Renal cortex interstitium (tissue), 11 donors: Measurements from ENCODE around the gene ATPAF2. TPM values are rescaled to one million over a fixed set of nuclear protein-coding genes. Genes with fewer than 3 reads are reported as not detected.

Experiments used
- DNase-seq, 11 donors: peaks; one replicate each; pipeline ENCODE4 v3.0.0-alpha.2; 2013; ENCODE audit warnings: low read depth in 9 of 11, low spot score in 4 of 11; ENCODE audit errors: extremely low read depth in 1 of 11
- polyA plus RNA-seq, 3 donors: library from polyadenylated mRNA; unstranded; fragments of 120-200 nt; gene quantifications; one replicate each; pipeline ENCODE4 v1.2.1, GENCODE V29; 2013; ENCODE audit not compliant: insufficient read length in 3 of 3

ATPAF2 gene
- polyA plus RNA-seq, 3 donors, result 19.4 to 27.9 (median 24.2) TPM

DNA sequence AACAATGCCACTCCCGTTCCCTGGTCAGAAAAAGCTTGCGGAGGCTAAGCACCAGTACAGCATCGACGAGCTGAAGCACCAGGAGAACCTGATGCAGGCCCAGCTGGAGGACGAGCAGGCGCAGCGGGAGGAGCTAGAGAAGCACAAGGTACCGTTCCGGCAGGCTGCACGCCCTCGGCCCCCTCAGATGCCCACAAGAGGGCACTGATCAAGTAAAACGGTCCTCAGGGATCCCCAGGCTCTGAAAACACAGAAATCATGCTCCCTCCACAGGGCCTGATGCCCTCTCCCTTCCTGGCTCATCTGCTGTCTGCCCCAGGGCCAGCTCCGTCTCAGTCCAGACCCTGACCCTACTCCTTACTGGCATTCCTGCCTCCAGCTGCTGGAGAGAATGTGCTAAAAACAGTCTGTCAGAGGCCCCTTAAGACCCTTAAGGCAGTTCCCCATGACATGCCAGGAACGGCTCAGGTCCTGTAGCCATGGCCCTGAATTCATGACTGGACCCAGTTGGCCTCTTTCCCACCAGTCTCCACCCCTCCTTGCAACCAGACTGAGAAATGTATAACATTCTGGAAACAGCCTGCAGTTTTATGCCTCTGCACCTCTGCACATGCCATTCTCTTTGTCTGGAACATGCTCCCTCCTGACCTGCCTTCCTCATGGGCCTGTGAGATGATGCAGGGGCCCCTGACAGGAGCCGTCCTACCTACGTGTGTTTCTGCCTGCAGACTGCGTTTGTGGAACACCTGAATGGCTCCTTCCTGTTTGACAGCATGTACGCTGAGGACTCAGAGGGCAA lies 44.5 kb downstream of the ATPAF2 start:
- DNase-seq, result no peak

DNA sequence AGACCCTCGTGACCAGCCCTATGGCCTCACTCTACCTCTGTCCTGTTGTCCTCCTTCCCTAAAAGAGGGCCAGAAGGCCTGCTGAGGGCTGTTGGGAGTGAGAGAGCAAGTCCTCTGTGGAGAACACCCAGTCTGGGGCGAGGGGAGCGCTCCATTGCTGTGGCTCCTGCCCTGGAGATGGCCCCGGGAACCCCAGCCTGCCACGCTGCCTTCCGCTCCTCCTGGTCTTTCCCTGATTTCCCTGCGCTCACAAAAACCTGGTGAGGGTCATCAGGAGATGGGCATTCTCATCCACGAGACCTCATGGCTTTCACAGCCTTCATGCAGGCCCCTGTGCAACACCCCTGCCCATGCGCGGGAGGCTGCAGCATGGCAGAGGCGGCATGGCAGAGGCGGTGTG lies 45.1 kb downstream of the ATPAF2 start:
- no peak for DNase-seq

DNA sequence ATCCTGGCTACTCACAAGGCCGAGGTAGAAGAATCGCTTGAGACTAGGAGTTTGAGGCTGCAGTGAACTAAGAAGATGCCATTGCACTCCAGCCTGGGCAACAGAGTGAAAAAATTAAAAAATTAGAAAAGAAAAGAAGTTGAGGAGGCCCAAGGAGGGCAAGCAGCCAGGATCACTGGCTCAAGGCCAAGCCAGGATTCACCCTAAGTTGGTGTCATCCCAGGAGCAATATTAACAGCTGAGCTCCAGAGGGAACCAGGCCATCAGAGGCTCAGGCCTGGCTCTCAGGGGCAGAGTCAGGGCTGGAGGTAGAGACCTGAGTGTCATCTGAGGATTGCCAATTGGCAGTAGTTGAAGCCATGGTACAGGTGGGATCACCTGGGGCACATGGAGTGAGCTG lies 45.6 kb downstream of the ATPAF2 start:
- DNase-seq, result no peak

DNA sequence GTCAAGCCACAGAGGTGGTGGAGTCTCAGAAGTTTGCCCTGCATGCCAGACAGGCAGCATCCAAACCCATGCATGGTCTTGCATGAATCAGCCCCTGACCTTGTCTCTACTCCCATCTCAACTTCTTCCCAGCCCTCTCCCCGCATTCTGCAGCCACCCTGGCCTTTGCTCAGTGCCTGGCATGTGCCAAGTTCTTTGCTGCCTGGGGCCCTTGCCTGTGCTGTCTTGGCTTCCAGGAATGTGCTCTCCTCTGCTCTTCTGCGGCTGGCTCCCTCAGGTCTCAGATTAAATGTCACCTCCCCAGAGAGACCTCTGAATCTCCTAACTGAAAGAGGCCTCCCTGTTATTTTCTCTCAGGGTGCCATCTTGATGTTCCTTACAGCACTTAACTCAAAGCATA lies 48.7 kb downstream of the ATPAF2 start:
- DNase-seq, result no peak

DNA sequence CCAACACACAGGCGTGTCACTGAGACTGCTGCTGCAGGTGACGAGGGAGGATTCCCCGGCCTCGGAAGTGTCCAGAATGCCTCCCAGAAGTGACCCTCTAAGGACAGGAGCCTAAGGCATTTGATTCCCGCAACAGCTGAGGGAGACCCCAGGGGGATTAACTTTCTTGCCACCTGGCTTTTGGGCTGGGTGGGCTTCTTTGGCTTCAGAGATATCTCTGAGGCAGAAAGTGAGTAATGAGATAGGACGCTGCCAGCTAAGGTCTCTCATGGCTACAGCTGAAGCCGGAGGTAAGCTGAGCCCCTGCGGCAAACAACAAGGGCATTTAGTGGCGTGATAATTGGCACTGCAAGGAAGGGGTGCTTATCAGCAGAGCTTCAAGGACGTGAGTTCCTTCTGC lies 49.4 kb downstream of the ATPAF2 start:
- DNase-seq, result no peak

DNA sequence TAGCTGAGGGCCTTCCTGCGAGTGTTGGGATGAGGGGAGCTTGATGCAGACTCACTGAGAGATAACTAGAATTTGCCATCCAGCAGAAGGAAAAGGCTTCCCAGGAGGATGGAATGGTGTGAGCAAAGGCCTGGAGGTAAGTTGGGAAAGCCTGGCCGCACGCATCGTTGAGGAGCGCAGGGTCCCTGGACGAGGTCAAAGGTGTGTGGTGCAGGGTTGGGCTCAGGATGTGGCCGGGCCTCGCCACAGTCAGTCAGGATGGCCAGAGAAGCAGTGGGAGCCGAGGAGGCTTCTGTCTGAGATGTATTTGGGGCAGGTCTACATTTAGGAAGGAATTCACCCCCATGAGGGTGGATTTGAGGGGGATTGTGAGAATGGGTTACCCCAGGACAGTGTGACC lies 49.9 kb downstream of the ATPAF2 start:
- no peak for DNase-seq

DNA sequence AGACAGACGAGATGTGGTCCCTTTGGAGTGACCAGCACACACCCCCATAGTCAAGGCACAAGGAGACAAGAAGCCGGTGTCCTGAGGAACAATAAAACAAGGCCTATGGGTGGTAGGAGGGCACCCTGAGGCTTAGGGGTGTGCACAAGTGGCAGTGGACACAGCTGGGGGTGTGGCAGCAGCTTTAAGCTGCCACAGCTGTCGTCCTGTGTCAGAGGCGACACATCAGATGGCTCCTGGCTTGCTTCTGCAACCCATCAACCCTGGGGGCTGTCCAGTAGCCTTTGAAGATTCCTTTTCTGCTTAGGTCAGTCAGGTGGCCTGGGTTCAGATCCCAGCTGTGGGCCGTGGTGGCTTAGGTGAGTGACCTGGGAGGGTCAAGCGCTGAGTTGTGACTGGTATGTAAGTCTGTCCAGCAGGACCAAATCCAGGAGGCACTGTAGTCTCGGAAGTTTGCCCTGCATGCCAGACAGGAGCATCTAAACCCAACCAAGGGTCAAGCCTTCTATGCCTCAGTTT lies 50.5 kb downstream of the ATPAF2 start:
- DNase-seq, result no peak

DNA sequence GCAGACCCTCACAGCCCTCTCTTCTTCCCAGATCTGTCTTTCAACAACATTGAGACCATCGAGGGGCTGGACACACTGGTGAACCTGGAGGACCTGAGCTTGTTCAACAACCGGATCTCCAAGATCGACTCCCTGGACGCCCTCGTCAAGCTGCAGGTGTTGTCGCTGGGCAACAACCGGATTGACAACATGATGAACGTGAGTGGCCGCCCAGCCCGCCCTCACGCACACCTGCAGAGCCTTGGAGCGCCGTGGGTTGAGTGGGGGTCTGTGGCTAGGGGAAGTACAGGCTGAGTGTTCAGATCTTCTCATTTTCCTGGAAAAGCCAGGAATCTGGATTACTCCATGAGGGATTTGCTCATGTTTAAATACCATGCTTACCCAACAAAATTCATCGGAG lies 51.1 kb downstream of the ATPAF2 start:
- DNase-seq, result no peak

DNA sequence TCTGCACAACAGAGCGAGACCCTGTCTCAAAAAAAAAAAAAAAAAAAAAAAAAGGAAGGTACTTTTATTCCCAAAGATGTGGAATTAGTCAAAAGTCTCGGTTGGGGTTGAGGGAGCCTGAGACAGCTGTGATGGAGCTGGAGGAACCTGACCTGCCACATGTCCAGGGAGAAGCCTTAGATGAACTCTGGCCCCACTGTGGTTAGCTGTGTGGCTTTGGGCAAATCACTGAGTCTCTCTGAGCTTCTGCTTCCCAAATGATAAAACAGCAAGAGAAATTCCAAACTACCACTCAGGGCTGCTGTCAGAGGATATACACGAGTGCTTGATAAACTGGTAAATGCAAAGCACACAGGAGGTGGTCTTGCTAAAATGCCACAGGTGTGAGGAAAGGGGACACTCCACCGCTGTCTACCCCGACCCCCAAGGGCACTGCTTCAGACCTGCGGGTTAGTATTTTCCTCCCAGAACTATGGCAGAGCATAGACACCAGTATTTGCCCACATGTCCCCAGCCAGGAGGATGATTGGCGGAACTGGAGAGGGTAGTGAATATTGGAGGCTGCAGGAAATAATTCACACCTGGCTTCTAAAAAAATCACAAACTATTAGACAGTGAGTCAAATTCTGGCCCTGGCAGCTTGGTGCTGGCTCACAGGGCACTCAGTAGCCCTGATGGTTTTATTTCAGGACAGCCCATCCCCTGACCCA lies 51.6 kb downstream of the ATPAF2 start:
- no peak for DNase-seq

DNA sequence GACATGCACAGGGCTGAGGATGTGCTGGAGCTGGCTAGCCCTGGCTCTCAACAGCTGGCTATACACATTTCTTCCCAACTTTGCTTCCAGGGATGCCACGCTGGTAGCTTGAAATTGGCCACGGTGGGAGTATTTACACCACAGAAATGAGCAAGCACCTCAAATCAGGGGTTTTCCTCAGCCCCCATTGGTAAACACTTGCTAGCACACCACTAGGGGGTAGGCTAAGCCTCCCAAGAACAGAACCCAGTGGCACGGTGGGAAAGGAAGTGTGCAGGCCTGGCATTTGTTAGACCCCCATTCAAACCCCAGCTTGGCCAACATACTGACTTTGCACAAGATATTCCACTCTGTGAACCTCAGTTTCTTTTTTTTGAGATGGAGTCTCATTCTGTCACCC lies 53.4 kb downstream of the ATPAF2 start:
- no peak for DNase-seq

DNA sequence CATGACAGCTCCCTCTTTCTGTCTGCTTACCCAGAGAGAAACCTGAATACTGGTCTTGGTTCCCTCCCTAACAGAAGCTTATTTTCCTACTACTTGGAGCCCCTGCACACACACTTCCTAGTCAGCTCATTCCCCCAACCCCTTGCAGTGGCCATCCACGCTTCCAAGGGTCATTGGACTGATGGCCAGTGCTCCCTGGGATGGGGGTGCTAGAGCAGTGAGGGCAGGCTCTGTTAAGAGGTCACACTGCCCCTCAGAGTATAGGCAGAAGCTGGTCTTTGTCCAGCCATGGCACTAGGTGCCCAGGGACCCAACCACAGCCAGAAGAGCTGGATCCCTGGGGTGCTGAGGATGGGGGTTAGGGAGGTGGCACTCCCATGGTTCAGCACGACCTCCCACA lies 53.8 kb downstream of the ATPAF2 start:
- DNase-seq, result no peak

DNA sequence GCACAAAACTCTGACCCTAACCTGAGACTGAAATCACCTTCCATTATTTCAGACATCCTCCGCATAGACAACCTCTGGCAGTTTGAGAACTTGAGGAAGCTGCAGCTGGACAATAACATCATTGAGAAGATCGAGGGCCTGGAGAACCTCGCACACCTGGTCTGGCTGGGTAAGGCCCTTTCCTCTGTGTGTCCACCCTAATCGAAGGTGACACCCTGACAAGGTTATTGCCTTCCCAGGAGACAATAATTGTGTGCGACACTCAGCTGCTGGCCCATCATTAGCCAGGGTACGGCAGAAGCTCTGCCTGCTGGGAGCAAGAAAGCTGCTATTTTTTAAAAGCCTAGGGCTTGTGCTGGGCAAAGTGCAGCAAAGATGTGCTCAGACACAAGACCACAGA lies 55.2 kb downstream of the ATPAF2 start:
- DNase-seq, result no peak

DNA sequence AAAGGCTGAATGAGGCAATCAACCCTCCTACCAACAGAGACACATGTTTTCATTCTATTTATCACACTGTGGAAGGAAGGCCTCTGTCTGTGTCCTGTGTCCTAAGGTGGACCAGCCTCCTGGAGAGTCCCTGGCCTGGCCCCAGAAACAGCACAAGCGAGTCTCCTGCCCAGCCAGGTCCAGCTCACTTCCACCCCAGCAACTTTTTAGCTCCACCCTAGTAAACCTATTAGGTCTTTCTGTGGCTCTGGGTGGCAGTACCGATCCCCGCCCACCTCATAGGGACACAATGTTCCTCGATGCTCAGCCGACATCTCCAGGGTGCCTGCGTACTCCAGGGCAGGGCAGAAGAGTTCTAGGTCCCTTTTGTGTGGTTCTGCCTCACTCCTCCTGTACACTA lies 55.6 kb downstream of the ATPAF2 start:
- no peak for DNase-seq

DNA sequence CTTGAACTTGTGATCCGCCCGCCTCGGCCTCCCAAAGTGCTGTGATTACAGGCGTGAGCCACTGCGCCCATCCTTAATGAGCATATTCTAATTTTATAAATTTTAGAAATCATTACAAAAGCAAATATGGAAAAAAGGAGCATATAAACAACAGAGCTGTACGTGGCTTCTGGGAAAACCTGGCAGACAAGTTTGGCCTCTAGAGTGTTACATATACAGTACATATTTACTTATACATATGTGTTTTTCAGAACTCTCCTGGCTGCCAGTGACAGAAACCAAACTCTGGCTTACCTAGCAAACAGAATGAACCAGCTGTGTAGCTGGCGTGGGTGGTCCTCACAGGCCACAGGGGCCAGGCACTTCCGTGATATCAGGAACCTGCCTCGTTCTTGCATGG lies 56.2 kb downstream of the ATPAF2 start:
- DNase-seq, result no peak

DNA sequence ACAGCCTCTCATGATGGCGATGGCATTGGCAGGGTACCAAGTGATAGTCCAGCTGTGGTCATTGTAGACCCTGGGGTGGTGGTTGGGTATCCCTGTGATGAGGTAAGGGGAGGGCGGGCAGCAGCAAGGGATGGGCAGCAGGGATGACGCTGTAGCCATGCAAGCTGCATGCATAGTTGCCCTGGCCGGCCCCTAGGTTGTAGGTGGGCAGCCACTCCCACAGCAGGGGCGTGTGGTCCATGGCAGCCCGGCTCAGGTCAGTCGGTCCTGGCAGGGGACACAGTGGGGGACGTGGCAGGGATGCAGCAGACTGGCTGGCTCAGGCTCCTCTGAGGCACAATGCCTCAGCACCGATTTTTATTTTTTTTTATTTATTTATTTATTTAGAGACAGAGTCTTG lies 57.6 kb downstream of the ATPAF2 start:
- no peak for DNase-seq

DNA sequence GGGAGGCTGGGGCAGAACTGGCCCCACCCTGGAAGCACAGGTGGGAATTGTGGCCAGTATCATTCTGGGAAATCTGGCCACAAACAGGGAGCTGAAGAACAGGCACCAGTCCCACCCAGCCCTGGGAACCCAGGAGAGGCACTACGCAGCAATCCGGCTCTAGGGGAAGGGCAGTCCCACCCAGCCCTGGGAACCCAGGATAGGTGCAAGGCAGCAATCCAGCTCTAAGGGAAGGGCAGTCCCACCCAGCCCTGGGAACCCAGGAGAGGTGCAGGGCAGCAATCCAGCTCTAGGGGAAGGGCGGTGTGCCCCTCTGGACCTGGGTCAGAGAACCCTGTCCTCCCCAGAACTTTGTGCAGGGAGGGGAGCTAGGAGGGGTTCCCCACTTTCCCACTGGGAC lies 59.2 kb downstream of the ATPAF2 start:
- DNase-seq, result no peak

DNA sequence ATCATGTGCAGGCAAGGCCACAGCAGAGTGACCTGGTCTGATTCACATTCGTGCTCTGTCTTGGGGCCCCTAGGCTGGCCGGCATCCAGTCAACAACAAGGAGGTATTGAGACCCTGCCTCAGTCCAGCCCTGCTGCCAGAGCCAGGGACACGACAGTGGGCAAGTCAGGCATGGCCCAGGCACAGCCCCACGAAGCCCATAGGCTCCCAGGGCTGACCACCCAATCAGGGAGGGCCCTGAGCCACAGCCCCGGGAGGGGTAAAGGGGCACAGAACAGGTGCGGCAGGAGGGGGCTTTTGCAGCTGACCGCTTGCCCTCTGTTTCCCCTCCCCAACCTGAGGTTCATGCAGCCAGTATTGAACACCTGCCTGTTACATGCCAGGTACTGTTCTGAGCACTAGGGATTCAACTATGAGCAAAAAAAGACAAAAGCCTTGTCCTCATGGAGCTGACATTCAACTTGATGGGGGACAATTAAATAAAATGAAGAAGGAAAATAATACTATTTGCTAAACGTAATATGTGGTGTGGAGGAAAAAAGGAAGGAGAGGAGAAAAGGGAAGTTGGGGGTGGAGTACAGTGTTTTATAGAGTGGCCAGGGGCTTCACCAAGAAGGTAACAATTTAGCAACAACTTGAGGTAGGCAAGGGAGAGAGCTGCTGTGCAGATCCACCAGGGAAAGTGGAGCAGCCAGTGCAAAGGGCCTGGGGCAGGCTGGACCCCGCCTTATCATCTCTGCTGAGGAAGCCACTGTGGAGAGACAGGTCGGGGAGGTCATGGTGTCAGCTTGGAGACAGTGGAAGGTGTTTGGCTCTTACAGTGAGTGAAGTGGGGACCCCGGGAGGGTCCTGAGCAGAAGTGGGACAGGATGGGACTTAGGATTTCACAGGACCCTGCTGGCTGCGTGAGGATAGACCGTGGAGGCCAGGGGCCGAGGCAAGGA lies 60.2 kb downstream of the ATPAF2 start:
- no peak for DNase-seq

DNA sequence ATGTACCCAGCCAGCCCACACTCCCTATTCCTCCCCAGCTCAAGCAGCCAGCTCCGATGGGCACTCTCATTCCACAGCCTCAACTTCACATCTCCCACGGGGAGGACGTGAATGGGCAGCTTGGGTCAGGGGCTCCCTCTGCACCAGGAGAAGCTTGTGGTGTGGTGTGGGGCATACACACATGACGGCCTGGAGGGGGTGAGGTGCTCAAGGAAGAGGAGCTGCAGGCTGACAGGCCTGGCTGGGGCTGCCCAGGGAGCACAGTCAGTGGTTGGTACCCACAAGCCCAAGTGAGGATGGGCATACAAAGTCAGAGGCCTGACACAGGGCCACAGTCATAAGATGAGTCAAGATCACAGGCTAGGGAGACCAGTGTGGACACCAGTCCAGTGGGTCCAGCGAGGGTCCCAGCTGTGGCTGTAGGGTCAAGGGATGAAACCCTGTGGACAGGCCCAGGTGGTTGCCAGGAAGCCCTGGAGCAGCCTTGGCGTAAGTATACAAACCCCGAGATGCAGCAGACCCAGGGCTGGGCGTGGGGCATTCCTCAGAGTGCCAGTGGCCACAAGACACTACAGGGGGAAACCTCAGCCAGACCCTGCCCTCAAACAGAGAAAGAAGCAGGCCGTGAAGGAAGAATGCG lies 61.9 kb downstream of the ATPAF2 start:
- DNase-seq, result no peak

DNA sequence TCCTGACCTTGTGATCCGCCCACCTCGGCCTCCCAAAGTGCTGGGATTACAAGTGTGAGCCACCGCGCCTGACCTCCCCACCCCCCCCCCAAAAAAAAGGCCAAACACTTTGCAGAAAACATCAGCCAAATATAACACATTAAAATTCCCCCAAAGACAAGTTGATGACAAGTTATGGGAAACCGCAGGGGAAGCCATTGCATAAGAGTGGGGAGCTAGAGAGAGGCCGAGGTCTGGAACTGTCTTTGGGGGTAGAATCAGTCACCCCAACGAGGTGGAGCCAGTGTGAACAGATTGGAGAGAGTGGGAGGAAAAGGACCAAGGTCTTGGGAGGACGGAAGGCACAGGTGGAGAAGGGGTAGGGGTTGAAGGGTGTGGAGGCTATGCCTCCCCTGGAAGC lies 63.5 kb downstream of the ATPAF2 start:
- no peak for DNase-seq
